Liver (tissue), 9 donors: ENCODE measurements around the gene PPP1CC. TPM values are rescaled to one million over a fixed set of nuclear protein-coding genes. Genes with fewer than 3 reads are reported as not detected.

Experiments
- DNase-seq: peaks from one replicate; pipeline ENCODE4 v3.0.0-alpha.2; 2017; ENCODE audit warnings: low spot score
- H3K27ac ChIP-seq, 2 donors: one replicate each; pipeline ENCODE4 v1.7.0; 2013; ENCODE audit warnings: inconsistent platforms in 2 of 2, low read length in 2 of 2, control low read depth in 1 of 2, low read depth in 1 of 2, mild to moderate bottlenecking in 1 of 2
- H3K27me3 ChIP-seq, 4 donors: one replicate each; pipeline versions ENCODE4 v1.6.1 to v1.7.0; 2013; ENCODE audit warnings: low read length in 3 of 4, inconsistent platforms in 1 of 4, mild to moderate bottlenecking in 1 of 4, moderate library complexity in 1 of 4; ENCODE audit not compliant: control insufficient read depth in 4 of 4, insufficient read depth in 4 of 4
- H3K36me3 ChIP-seq, 4 donors: one replicate each; pipeline versions ENCODE4 v1.6.1 to v1.7.0; 2013; ENCODE audit warnings: low read length in 3 of 4, mild to moderate bottlenecking in 3 of 4, low read depth in 1 of 4, moderate library complexity in 1 of 4; ENCODE audit not compliant: control insufficient read depth in 4 of 4, insufficient read depth in 3 of 4
- H3K4me1 ChIP-seq, 4 donors: one replicate each; pipeline versions ENCODE4 v1.6.1 to v1.7.0; 2013; ENCODE audit warnings: low read length in 3 of 4, mild to moderate bottlenecking in 3 of 4, moderate library complexity in 1 of 4; ENCODE audit not compliant: control insufficient read depth in 4 of 4, insufficient read depth in 4 of 4
- H3K4me3 ChIP-seq, 3 donors: one replicate each; pipeline versions ENCODE4 v1.6.1 to v1.7.0; 2013; ENCODE audit warnings: low read length in 3 of 3, control low read depth in 1 of 3, low read depth in 1 of 3, mild to moderate bottlenecking in 1 of 3
- H3K9ac ChIP-seq, 2 donors: one replicate each; pipeline ENCODE4 v1.7.0; 2013; ENCODE audit warnings: low read length in 2 of 2, mild to moderate bottlenecking in 2 of 2, moderate library complexity in 2 of 2, control low read depth in 1 of 2, low read depth in 1 of 2
- H3K9me3 ChIP-seq, 4 donors: one replicate each; pipeline versions ENCODE4 v1.6.1 to v1.7.0; 2013; ENCODE audit warnings: low read length in 3 of 4; ENCODE audit not compliant: control insufficient read depth in 4 of 4
- ATF3 ChIP-seq: IDR thresholded peaks from 2 replicates; pipeline ENCODE4 v1.6.1; 2016; ENCODE audit warnings: antibody characterized with exemption
- CTCF ChIP-seq: fragments of 150-350 bp; IDR thresholded peaks from 2 replicates; pipeline ENCODE4 v1.5.1; 2017; ENCODE audit warnings: improper control_type of control experiment, low read depth, low read length; ENCODE audit not compliant: missing input control
- EGR1 ChIP-seq, 2 donors: IDR thresholded peaks; 2 replicates each; pipeline ENCODE4 v1.6.1; 2016 to 2018; ENCODE audit warnings: antibody characterized with exemption in 2 of 2, low read depth in 2 of 2
- FOXA1 ChIP-seq: IDR thresholded peaks from 2 replicates; pipeline ENCODE4 v1.6.1; 2016; ENCODE audit warnings: antibody characterized with exemption
- FOXA2 ChIP-seq: IDR thresholded peaks from 2 replicates; pipeline ENCODE4 v1.6.1; 2016; ENCODE audit warnings: antibody characterized with exemption
- GABPA ChIP-seq, 2 donors: IDR thresholded peaks in 1 of 2; conservative IDR thresholded peaks in 1 of 2; 2 replicates each; pipeline ENCODE4 v1.6.1; 2016; ENCODE audit warnings: antibody characterized with exemption in 2 of 2, mild to moderate bottlenecking in 1 of 2, moderate library complexity in 1 of 2
- HNF4A ChIP-seq, 2 donors: conservative IDR thresholded peaks; 2 replicates each; pipeline ENCODE4 v1.6.1; 2016; ENCODE audit warnings: antibody characterized with exemption in 2 of 2, mild to moderate bottlenecking in 2 of 2
- JUND ChIP-seq, 2 donors: IDR thresholded peaks; 2 replicates each; pipeline ENCODE4 v1.6.1; 2016; ENCODE audit warnings: antibody characterized with exemption in 2 of 2
- NR2F2 ChIP-seq: IDR thresholded peaks from 2 replicates; pipeline ENCODE4 v1.6.1; 2016; ENCODE audit warnings: antibody characterized with exemption
- REST ChIP-seq: IDR thresholded peaks from 2 replicates; pipeline ENCODE4 v1.6.1; 2016; ENCODE audit warnings: antibody characterized with exemption, mild to moderate bottlenecking
- RXRA ChIP-seq, 2 donors: IDR thresholded peaks; 2 replicates each; pipeline ENCODE4 v1.6.1; 2017 to 2018; ENCODE audit warnings: antibody characterized with exemption in 2 of 2, mild to moderate bottlenecking in 1 of 2
- SP1 ChIP-seq: IDR thresholded peaks from 2 replicates; pipeline ENCODE4 v1.6.1; 2018; ENCODE audit warnings: antibody characterized with exemption, mild to moderate bottlenecking
- TAF1 ChIP-seq: conservative IDR thresholded peaks from 2 replicates; pipeline ENCODE4 v1.6.1; 2016; ENCODE audit warnings: antibody characterized with exemption, mild to moderate bottlenecking
- YY1 ChIP-seq: IDR thresholded peaks from 2 replicates; pipeline ENCODE4 v1.6.1; 2016; ENCODE audit warnings: antibody characterized with exemption, mild to moderate bottlenecking
- WGBS: extraction: QIAGEN DNeasy Blood & Tissue Kit; methylation state at CpG from one replicate; pipeline ENCODE4 v1.1.7; 2013; 5-methylcytosine and 5-hydroxymethylcytosine counted together
- polyA plus RNA-seq, 2 donors: library from polyadenylated mRNA; stranded (reverse) in 1 of 2; unstranded in 1 of 2; fragments of 200-250 nt in 1 of 2; fragments of >200 nt in 1 of 2; fragmentation: Nextera tagmentation in 1 of 2; extraction: Ambion mirVana in 1 of 2; gene quantifications; one replicate each; pipeline versions ENCODE4 v1.2.1 to v1.2.3, GENCODE V29; 2013 to 2015
- total RNA-seq, 2 donors: library from RNA; depleted of rRNA; stranded (reverse); fragments of >200 nt; gene quantifications; one replicate each; pipeline ENCODE4 v1.2.3, GENCODE V29; 2014
- TF ChIP-seq, protein P1 (sequence below): IDR thresholded peaks from 2 replicates; pipeline ENCODE4 v1.6.1; 2016; ENCODE audit warnings: antibody characterized with exemption
- donor health status: healthy.
- donor health status: healthy.
- donor health status: healthy.
- donor health status: healthy.
- donor health status: healthy.

PPP1CC gene
- total and polyA plus RNA-seq, 4 donors: 22.1 to 73.2 (median 36.0) TPM

GRCh38 chr12:110728628-110729027 lies 14.1 kb downstream of the PPP1CC start:
- 98% methylated on average over 1 of the region's 1 CpG for WGBS
- Histone ChIP-seq H3K9me3 (no peaks in the 10 kb centered on the region), H3K4me1 (peaks cover 10 to 35% (median 22%) of the 10 kb centered on the region in 4 donors), H3K27me3 (no peaks in the 10 kb centered on the region), H3K27ac (no peak overlapping the region), H3K36me3 (peaks cover 4 to 52% (median 34%) of the 10 kb centered on the region in 4 donors), H3K4me3 (no peak overlapping the region), H3K9ac (no peak overlapping the region)
- DNase-seq: no peak
- TF ChIP-seq TAF1: no peak
- TF ChIP-seq, protein P1, sequence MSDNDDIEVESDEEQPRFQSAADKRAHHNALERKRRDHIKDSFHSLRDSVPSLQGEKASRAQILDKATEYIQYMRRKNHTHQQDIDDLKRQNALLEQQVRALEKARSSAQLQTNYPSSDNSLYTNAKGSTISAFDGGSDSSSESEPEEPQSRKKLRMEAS: no peak
- TF ChIP-seq CTCF: no peak
- TF ChIP-seq FOXA1: no peak
- TF ChIP-seq JUND (IDR thresholded peaks at IDR 0.05): no peak
- TF ChIP-seq NR2F2: no peak
- TF ChIP-seq SP1: no peak
- no peak for TF ChIP-seq FOXA2
- TF ChIP-seq YY1: no peak
- TF ChIP-seq ATF3: no peak
- TF ChIP-seq EGR1 (IDR thresholded peaks at IDR 0.05; ENCODE audit: low read depth in 2 of 2): no peak

GRCh38 chr12:110726708-110727369 lies 15.9 kb downstream of the PPP1CC start:
- Histone ChIP-seq H3K4me1 (peaks cover 5 to 18% (median 8%) of the 10 kb centered on the region in 4 donors), H3K4me3 (no peak overlapping the region), H3K27me3 (no peaks in the 10 kb centered on the region), H3K9ac (no peak overlapping the region), H3K27ac (no peak overlapping the region), H3K36me3 (peaks cover 7 to 67% (median 48%) of the 10 kb centered on the region in 4 donors), H3K9me3 (no peaks in the 10 kb centered on the region)
- no peak for DNase-seq
- 86% methylated on average over 9 of the region's 9 CpGs for whole genome bisulfite sequencing
- no peak for TF ChIP-seq EGR1 (IDR thresholded peaks at IDR 0.05; ENCODE audit: low read depth in 2 of 2)
- no peak for TF ChIP-seq YY1
- no peak for TF ChIP-seq CTCF
- TF ChIP-seq TAF1: no peak
- TF ChIP-seq, protein P1: no peak

DNA sequence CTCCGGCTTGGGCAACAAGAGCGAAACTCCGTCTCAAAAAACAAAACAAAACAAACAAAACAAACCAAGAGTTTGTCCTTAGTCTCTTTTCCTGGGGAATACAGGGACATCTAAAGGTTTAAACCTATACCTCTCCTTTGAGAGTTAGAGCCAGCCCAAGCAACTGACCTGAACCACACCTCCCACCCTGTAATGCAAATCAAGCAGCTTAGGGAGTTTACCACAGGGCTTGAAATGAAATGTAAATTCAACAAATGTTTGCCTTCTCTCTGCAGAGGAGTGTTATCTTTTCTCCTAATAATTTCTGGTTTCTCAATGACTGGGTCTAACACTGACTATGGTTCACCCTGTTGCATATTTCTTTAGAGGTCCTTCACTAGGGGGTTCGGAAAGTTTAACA lies 16.7 kb downstream of the PPP1CC start:
- 90% methylated on average over 4 of the region's 4 CpGs for WGBS
- H3K9ac ChIP-seq: no peak overlapping the region
- no peaks in the 10 kb centered on the region for H3K9me3 ChIP-seq
- peaks cover 0 to 10% (median 5%) of the 10 kb centered on the region in 4 donors for H3K4me1 ChIP-seq
- no peaks in the 10 kb centered on the region for H3K27me3 ChIP-seq
- H3K36me3 ChIP-seq: peaks cover 7 to 72% (median 55%) of the 10 kb centered on the region in 4 donors
- H3K27ac ChIP-seq: no peak overlapping the region
- DNase-seq: no peak
- no peak overlapping the region for H3K4me3 ChIP-seq
- no peak for TF ChIP-seq GABPA (IDR thresholded peaks at IDR 0.05 in 1 of 2, conservative IDR thresholded peaks at IDR 0.05 in 1 of 2)
- no peak for TF ChIP-seq ATF3
- TF ChIP-seq YY1: no peak
- TF ChIP-seq REST: no peak
- TF ChIP-seq RXRA (IDR thresholded peaks at IDR 0.05): no peak
- no peak for TF ChIP-seq HNF4A (conservative IDR thresholded peaks at IDR 0.05)
- no peak for TF ChIP-seq JUND (IDR thresholded peaks at IDR 0.05)
- no peak for TF ChIP-seq SP1
- no peak for TF ChIP-seq TAF1
